Islet of Langerhans (tissue), 1 donor: Measurements from ENCODE around the gene OR51B4.
"Not testable (repeated sequence)": the region's sequence is repeated elsewhere in the genome, so short reads cannot be mapped to it uniquely, and the experiment has no call there.

Experiments
- FAIRE-seq: peaks from one replicate; lab custom pipeline; 2011; peaks lifted over from hg19 to GRCh38; lab: Jason Lieb, UNC

Gene OR51B4

DNA sequence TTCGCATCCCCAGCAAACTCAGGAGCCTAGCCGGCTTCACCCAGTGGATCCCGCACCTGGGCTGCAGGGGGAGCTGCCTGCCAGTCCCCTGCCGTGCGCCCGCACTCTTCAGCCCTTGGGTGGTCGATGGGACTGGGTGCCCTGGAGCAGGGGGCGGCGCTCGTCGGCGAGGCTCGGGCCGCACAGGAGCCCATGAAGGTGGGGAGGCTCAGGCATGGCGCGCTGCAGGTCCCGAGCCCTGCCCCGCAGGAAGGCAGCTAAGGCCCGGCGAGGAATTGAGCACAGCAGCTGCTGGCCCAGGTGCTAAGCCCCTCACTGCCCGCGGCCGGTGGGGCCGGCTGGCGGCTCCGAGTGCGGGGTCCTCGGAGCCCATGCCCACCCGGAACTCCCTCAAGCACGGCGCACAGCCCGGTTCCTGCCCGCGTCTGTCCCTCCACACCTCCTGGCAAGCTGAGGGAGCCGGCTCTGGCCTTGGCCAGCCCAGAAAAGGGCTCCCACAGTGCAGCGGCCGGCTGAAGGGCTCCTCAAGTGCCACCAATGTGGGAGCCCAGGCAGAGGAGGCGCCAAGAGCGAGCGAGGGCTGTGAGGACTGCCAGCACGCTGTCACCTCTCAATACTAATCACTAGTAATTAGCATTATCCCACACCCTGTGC lies 7.3 kb downstream of the OR51B4 start:
- FAIRE-seq, result not testable (repeated sequence)

DNA sequence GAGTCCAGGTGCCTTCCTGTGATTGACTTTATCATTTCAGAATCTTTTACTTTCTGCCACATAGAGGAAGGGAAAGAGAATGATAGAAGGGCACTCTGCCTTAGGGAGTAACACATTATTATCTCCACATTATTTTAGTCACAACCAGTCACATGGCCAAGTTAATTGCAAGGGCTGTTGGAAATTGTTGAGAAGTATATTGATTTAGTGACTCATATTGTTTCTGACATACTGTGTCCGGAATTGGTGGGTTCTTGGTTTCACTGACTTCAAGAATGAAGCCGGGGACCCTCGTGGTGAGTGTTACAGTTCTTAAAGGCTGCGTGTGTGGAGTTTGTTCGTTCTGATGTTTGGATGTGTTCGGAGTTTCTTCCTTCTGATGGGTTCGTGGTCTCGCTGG lies 8.7 kb downstream of the OR51B4 start:
- FAIRE-seq, result no peak

DNA sequence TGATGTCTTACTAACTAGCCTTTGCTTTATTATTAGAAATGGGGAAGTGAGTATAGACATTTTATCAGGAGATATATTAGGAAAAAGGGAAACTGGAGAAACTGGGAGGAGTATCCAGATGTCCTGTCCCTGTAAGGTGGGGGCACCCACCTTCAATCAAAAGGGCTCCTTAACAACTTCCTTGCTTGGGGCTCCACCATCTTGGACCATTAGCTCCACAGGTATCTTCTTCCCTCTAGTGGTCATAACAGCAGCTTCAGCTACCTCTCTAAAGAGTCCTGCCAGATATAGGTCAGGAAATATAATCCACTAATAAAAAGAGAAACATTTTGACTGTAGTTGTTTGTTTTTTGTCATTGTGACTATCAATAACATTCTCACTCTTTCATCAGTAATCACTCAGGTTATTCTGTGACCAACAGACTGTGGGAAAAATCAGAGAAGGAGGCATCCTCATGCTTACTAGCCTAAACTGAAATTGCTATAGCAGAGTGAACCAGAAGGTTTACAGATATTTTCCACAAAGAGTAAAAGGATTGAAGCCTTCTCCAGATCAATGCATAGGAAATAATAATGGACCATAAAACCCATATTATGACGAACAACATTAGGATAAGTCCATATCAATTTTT lies 10.4 kb downstream of the OR51B4 start:
- FAIRE-seq, result no peak

DNA sequence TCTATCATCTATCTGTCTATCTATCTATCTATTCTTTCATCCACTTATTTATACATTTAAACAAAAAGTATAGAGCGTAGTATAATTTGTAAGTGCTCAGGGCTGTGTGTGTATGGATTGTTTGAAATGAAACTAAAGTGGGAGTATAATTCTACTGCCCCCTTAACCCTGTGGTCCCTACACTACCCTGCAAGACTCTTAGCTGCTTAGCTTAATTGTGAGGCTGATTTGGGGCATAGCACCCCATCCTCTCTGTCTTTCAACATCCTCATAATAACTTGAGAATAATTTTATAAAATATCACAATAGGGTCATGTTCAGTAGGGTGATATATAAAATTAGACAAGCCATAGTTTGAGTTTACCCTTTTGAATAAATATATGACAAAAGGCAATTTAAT lies 11.6 kb downstream of the OR51B4 start:
- no peak for FAIRE-seq

DNA sequence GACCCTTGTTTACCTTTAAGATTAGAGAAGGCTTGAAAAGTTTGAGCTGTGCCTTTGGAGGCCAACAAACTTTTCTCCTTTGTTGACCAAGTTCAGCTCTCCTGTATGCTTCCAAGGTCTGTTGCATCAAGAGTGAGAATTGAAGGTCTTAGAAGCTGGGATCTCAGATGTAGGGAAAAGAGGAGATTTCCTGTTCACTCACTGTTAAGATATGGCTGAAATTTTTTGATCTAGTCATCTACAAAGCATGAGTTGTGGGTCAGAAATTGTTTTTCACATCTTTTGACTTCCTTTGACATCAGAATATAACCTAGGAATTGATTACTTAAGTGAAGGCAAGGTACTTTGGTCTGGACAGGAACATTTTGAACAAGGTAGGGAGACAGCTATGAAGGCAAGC lies 12.1 kb downstream of the OR51B4 start:
- no peak for FAIRE-seq

DNA sequence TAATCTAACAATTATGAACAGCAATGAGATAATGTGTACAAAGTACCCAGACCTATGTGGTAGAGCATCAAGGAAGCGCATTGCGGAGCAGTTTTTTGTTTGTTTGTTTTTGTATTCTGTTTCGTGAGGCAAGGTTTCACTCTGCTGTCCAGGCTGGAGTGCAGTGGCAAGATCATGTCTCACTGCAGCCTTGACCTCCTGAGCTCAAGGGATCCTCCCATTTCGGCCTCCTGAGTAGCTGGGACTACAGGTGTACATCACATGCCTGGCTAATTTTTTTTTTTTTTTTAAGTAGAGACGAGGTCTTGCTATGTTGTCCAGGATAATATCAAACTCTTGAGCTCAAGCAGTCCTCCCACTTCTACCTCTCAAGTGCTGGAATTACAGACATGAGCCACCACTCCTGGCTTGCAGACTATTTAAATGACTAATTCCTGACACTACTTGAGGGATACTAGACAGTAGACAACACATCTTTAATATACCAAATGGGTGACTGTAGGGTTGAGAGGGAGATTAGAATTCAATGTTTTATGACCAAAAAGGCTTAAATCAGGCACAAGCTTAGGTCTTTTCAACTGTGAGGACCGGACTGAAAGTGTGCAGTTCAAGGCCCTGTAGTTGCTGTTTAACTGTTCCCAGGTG lies 12.7 kb downstream of the OR51B4 start:
- no peak for FAIRE-seq

DNA sequence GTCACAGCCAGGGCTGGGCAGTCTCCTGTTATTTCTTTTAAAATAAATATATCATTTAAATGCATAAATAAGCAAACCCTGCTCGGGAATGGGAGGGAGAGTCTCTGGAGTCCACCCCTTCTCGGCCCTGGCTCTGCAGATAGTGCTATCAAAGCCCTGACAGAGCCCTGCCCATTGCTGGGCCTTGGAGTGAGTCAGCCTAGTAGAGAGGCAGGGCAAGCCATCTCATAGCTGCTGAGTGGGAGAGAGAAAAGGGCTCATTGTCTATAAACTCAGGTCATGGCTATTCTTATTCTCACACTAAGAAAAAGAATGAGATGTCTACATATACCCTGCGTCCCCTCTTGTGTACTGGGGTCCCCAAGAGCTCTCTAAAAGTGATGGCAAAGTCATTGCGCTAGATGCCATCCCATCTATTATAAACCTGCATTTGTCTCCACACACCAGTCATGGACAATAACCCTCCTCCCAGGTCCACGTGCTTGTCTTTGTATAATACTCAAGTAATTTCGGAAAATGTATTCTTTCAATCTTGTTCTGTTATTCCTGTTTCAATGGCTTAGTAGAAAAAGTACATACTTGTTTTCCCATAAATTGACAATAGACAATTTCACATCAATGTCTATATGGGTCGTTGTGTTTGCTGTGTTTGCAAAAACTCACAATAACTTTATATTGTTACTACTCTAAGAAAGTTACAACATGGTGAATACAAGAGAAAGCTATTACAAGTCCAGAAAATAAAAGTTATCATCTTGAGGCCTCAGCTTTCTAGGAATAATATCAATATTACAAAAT lies 13.4 kb downstream of the OR51B4 start:
- FAIRE-seq, result no peak

DNA sequence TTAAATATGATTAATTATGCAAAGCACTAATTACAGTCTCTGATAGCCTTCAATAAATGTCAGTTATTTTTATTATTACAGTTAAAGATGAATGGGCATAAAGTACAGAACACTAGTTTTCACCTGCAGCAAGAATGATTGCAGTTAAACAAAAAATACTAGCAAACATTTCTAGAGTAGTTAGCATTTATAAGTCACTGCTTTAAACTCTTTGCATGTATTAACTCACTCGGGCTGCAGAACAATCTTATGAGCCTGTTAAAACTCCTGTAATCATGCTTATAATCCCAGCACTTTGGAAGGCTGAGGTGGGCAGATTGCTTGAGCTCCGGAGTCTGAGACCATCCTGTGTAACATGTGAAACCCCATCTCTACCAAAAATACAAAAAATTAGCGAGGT lies 14.8 kb downstream of the OR51B4 start:
- no peak for FAIRE-seq

DNA sequence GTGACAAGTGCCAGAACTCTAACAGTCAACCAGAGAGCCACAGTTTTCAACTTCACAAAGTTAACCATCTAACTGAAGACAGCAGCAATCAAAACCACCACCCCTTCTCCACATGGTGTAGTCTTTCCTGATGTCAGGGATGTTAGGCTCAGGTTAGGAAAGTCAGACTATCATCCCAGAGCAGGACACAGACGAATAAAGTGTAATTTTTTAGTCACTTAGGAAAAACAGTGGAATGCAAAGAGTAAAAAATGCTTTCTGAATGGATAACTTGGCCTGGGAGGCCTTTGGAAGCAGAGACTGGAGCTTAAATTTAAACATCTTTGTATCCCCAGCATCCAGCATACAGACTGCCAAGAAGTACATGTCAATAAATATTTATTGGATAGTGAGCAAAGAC lies 15.4 kb downstream of the OR51B4 start:
- no peak for FAIRE-seq

DNA sequence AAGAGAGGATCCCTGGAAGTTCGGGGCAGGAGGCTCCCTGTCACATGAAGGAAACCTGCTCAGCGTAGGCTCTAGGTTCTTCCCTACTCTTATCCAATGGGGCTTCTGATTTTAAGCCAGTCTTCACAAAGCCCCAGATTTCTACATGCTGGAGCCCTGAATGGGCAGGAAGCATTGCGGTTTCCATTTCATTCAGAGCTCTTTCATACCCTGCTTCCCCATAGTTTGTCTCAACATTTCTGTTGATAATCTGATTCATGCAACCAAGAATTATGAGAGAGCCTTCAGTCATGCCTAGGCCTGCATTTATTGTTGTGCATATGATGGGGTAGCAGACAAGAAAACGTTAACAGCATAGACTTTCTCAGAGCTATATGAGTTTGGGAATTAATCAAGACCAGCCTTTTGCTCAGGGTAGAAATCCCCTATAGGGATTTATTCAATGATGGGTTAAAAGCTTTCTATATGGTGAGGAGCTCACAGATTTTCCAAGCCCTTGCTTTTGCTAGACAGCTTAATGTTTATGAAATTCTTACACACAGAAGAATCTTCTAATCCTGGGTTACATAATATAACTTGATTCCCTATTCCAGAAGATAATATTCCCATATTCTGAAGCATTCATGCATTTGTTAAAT lies 15.9 kb downstream of the OR51B4 start:
- FAIRE-seq, result no peak

DNA sequence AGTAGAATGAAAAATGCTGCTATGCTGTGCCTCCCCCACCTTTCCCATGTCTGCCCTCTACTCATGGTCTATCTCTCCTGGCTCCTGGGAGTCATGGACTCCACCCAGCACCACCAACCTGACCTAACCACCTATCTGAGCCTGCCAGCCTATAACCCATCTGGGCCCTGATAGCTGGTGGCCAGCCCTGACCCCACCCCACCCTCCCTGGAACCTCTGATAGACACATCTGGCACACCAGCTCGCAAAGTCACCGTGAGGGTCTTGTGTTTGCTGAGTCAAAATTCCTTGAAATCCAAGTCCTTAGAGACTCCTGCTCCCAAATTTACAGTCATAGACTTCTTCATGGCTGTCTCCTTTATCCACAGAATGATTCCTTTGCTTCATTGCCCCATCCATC lies 17.1 kb downstream of the OR51B4 start:
- no peak for FAIRE-seq

DNA sequence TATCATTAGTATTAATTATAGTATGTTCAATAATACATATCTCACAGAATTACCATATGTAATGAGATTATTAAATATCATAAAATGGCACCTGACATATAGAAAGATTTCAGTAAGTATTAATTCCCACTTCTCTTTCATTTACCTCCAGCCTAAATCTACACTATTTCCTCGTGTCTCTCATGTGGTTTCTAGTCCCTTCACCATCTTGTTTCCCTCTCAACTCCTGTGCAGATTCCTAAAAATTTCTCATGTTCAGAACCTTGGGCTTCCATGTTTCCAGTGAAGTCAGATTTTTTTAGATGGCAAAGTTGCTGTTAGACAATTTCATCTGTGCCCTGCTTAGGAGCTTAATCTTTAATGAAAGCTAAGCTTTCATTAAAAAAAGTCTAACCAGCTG lies 17.9 kb downstream of the OR51B4 start:
- no peak for FAIRE-seq

DNA sequence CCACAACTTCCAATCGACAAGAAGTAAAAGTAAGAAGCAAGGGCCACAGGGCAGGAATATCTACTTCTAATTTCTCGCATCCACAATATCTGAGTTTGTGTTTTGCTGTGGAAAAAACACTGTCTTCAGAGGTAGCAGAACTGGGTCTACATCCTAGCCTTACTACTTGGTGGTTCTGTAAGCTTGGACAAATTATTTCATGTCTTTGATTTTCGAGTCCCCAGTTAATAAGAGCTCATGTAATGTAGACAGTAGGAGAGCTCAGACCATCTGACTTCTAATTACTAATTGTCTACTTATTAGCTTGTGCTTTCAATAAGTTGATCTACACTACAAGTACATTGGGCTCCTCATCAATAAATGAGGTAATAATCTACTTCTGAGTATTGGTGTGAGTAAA lies 18.7 kb downstream of the OR51B4 start:
- no peak for FAIRE-seq

DNA sequence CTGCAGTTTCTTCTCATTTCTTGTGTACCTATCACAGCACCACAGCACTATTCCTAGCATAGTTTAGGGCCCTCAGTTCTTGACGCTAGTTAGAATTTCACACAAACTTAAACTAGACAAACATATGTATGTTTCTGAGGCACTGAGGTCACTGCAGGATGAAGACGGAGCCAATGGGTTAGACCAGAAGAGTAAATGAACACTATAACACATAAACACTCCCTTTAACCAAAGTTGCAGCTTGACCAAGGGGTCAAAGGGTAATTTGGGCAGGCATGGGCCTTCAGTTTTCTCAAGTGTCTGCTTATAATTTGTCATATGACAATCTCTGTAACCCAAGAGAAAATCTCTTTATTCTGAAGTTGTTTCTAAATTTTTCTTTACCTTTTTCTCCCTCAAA lies 19.1 kb downstream of the OR51B4 start:
- no peak for FAIRE-seq

DNA sequence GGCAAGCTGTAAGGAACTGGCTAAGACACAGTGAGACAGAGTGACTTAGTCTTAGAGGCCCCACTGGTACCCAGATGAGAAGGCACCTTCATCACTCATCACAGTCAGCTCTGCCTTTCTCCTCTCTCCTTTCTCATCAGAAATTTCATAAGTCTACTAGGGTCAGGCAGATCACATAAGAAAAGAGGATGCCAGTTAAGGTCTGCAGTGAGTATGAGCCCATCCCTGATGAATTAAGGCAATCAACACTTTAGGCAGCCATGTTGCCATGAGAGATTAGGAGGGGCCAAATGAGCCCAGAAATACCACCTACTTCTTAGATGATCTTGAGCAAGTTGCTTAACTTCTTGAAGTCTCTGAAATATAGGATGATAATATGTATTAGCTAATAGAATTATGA lies 20.1 kb downstream of the OR51B4 start:
- FAIRE-seq, result no peak

DNA sequence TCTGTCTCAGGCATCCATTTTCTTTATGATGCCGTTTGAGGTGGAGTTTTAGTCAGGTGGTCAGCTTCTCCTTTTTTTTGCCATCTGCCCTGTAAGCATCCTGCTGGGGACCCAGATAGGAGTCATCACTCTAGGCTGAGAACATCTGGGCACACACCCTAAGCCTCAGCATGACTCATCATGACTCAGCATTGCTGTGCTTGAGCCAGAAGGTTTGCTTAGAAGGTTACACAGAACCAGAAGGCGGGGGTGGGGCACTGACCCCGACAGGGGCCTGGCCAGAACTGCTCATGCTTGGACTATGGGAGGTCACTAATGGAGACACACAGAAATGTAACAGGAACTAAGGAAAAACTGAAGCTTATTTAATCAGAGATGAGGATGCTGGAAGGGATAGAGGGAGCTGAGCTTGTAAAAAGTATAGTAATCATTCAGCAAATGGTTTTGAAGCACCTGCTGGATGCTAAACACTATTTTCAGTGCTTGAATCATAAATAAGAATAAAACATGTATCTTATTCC lies 21.1 kb downstream of the OR51B4 start:
- no peak for FAIRE-seq

DNA sequence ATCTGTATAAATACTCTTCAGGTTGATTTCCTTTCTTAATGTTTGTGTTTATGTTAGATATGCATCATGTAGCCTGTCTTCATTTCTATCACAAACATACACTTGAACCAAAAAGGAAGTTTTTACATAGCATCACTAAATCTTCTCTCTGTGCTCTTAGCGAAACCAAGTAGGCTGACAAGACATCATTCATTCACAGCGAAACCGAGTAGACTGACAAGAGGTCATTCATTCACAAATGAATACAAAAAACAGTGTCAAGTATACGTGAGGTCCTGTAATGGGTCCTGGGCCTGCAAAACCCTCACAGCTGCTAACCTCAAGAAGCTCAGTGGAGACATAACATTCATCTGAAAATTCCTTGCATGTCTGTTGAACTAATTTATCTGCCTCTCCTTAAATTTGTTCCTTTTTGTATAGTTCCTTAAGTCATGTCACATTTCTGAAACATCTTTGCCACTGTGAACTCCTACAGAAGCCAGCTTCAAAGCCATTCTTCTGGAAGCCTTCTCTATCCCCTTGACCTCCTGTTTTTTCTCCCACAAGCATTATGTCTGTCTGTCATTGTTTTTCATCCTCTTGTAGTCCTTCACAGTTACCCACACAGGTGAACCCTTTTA lies 22.2 kb downstream of the OR51B4 start:
- no peak for FAIRE-seq

DNA sequence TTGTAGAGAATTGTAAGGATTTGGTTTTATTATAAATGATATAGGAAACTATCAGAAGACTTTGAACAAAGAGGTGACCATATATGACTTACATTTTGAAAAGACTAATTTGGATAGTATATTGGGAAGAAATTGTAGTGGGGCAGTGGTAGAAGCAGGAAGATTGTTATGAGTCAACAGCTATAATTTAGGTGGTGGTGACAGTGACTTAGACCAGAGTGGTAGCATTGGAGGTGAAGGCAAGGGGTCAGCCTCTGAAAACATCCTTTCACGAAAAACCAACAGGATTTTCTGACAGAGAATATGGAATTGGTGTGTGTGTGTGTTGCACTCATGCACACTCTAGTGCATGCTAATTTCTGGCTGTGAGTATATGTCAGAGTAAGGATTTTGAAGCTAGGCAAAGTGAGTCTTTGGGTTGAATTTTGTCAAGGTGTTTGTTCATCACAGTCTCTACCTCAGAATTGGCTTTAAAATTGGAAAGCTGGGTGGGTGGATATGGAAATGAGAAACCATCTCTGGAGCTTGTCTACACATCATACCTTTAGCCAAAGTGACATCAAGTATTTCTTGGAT lies 23.9 kb downstream of the OR51B4 start:
- no peak for FAIRE-seq

DNA sequence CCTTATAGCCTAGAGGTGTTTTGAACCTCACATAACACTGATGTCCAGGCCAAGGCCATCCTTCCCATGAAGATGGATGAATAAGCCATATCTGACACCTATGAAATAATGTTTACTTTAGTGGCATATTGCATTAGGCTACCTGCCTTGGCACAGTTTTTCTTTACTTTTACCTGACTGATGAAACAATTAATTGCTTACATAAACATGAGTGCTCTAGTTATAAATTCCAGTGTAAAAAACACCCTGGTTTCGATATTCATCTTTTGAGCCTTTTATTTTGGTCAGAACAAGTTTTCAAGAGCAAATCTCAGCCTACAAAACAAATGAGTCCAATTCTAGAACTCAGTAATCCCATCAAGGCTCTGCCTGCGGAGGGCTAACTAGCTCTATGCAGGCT lies 25.0 kb downstream of the OR51B4 start:
- no peak for FAIRE-seq

DNA sequence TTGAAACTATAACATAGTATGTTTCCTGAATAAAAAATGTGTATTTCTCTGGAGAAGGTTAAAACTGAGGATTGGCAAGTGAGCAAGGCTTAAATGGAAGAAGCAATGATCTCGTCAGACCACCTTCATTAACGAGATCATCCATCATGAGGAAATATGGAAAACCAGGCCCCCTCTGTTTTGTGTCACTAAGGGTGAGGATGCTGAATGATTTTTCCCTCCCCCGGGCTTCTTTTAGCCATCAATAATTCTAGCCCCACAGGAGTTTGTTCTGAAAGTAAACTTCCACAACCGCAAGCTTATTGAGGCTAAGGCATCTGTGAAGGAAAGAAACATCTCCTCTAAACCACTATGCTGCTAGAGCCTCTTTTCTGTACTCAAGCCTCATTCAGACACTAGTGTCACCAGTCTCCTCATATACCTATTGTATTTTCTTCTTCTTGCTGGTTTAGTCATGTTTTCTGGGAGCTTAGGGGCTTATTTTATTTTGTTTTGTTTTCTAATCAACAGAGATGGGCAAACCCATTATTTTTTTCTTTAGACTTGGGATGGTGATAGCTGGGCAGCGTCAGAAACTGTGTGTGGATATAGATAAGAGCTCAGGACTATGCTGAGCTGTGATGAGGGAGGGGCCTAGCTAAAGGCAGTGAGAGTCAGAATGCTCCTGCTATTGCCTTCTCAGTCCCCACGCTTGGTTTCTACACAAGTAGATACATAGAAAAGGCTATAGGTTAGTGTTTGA lies 26.2 kb downstream of the OR51B4 start:
- no peak for FAIRE-seq

DNA sequence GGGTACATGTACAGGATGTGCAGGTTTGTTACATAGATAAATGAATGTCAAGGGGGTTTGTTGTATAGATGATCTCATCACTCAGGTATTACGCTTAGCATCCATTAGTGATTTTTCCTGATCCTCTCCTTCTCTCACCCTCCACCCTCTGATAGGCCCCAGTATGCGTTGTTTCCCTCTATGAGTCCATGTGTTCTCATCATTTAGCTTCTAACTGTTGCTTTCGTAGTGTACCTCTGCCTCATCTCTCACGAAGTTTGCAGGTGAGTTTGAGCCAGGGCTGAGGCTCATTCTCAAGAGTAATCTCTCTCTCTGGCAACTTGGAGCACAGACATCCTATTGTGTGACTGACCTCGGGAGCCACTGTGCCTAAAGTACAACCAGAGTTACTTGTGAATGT lies 27.4 kb downstream of the OR51B4 start:
- FAIRE-seq, result no peak
